ENCODE measurements around the gene SMAD7.

DNA sequence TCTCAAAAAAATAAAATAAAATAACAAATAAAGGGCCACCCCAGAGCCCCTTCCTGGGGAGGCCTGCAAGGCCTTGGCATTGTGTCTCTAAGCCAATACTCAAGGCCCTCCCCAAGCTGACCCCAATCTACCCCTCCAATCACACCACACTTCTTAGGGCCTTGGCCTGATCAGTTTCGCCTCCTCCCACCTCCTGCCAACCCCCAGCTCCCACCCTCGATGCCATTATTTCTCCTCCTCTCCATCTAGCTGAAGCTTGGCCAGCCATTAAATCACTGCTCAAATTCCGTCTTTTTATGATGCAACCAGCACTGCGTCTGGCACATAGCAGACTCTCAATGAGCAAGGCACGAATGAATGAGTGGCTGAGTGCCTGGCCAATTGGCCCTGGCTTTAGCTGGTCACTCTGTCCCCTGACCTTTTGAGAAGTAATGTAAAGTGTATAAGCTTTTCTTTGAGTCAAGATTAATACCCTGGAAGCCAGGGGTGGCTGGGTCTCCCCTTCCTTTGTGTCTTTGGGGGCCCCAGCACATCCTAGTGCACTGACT, 55.9 kb downstream of the SMAD7 start:
- TF ChIP-seq CHD4 (IDR thresholded peaks at IDR 0.05; ENCODE audit: borderline replicate concordance) (no peak), CBX2 (IDR thresholded peaks at IDR 0.05; ENCODE audit: borderline replicate concordance, low read depth) (no peak), GATA3 (IDR thresholded peaks at IDR 0.05; ENCODE audit: borderline replicate concordance) (no peak), EP300 (IDR thresholded peaks at IDR 0.05) (no peak), MAFK (IDR thresholded peaks at IDR 0.05; ENCODE audit: partially characterized antibody) (no peak), POLR2A (IDR thresholded peaks at IDR 0.05; ENCODE audit: low read length) (no peak), RAD21 (conservative IDR thresholded peaks at IDR 0.05 in 1 of 2, IDR thresholded peaks at IDR 0.05 in 1 of 2) (no peak), CHD2 (IDR thresholded peaks at IDR 0.05; ENCODE audit: low read length, partially characterized antibody) (no peak), ZNF302 (CRISPR knock-in tag; IDR thresholded peaks at IDR 0.05) (no peak), KDM1A (IDR thresholded peaks at IDR 0.05; ENCODE audit: low read depth) (no peak)
- TF ChIP-seq, protein P1, sequence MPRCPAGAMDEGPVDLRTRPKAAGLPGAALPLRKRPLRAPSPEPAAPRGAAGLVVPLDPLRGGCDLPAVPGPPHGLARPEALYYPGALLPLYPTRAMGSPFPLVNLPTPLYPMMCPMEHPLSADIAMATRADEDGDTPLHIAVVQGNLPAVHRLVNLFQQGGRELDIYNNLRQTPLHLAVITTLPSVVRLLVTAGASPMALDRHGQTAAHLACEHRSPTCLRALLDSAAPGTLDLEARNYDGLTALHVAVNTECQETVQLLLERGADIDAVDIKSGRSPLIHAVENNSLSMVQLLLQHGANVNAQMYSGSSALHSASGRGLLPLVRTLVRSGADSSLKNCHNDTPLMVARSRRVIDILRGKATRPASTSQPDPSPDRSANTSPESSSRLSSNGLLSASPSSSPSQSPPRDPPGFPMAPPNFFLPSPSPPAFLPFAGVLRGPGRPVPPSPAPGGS (IDR thresholded peaks at IDR 0.05) = no peak
- TF ChIP-seq, protein P2, sequence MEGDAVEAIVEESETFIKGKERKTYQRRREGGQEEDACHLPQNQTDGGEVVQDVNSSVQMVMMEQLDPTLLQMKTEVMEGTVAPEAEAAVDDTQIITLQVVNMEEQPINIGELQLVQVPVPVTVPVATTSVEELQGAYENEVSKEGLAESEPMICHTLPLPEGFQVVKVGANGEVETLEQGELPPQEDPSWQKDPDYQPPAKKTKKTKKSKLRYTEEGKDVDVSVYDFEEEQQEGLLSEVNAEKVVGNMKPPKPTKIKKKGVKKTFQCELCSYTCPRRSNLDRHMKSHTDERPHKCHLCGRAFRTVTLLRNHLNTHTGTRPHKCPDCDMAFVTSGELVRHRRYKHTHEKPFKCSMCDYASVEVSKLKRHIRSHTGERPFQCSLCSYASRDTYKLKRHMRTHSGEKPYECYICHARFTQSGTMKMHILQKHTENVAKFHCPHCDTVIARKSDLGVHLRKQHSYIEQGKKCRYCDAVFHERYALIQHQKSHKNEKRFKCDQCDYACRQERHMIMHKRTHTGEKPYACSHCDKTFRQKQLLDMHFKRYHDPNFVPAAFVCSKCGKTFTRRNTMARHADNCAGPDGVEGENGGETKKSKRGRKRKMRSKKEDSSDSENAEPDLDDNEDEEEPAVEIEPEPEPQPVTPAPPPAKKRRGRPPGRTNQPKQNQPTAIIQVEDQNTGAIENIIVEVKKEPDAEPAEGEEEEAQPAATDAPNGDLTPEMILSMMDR (IDR thresholded peaks at IDR 0.05) = no peak
- TF ChIP-seq, protein P3, sequence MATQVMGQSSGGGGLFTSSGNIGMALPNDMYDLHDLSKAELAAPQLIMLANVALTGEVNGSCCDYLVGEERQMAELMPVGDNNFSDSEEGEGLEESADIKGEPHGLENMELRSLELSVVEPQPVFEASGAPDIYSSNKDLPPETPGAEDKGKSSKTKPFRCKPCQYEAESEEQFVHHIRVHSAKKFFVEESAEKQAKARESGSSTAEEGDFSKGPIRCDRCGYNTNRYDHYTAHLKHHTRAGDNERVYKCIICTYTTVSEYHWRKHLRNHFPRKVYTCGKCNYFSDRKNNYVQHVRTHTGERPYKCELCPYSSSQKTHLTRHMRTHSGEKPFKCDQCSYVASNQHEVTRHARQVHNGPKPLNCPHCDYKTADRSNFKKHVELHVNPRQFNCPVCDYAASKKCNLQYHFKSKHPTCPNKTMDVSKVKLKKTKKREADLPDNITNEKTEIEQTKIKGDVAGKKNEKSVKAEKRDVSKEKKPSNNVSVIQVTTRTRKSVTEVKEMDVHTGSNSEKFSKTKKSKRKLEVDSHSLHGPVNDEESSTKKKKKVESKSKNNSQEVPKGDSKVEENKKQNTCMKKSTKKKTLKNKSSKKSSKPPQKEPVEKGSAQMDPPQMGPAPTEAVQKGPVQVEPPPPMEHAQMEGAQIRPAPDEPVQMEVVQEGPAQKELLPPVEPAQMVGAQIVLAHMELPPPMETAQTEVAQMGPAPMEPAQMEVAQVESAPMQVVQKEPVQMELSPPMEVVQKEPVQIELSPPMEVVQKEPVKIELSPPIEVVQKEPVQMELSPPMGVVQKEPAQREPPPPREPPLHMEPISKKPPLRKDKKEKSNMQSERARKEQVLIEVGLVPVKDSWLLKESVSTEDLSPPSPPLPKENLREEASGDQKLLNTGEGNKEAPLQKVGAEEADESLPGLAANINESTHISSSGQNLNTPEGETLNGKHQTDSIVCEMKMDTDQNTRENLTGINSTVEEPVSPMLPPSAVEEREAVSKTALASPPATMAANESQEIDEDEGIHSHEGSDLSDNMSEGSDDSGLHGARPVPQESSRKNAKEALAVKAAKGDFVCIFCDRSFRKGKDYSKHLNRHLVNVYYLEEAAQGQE (IDR thresholded peaks at IDR 0.05) = no peak
- TF ChIP-seq, protein P4, sequence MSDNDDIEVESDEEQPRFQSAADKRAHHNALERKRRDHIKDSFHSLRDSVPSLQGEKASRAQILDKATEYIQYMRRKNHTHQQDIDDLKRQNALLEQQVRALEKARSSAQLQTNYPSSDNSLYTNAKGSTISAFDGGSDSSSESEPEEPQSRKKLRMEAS (IDR thresholded peaks at IDR 0.05) = no peak

Measured in A549 (cell line).